ENCODE measurements around the gene RAD51B.
A peak's percentile ranks its signal among the peaks of the same experiment; 100 is the strongest.
"Not testable (repeated sequence)": the region's sequence is repeated elsewhere in the genome, so short reads cannot be mapped to it uniquely, and the experiment has no call there.

Gene RAD51B

GRCh38 chr14:67951529-67952135 lies 132.1 kb downstream of the RAD51B start:
- DNase-seq = no peak

GRCh38 chr14:67952381-67952780 lies 132.8 kb downstream of the RAD51B start:
- no peak for DNase-seq

GRCh38 chr14:67952786-67953185 lies 133.2 kb downstream of the RAD51B start:
- DNase-seq = no peak

- no peak for DNase-seq
Observed at GRCh38 chr14:67955261-67955660, 135.7 kb downstream of the RAD51B start.

GRCh38 chr14:67957946-67958345 lies 138.4 kb downstream of the RAD51B start:
- DNase-seq = no peak

GRCh38 chr14:67961676-67962075 lies 142.1 kb downstream of the RAD51B start:
- DNase-seq = no peak

- DNase-seq = no peak
Observed at GRCh38 chr14:67962215-67962644, 142.7 kb downstream of the RAD51B start.

GRCh38 chr14:67963545-67963944 lies 144.0 kb downstream of the RAD51B start:
- no peak for DNase-seq

- DNase-seq = no peak
Observed at GRCh38 chr14:67963960-67964812, 144.6 kb downstream of the RAD51B start.

GRCh38 chr14:67965696-67966095 lies 146.1 kb downstream of the RAD51B start:
- no peak for DNase-seq

GRCh38 chr14:67967206-67967605 lies 147.6 kb downstream of the RAD51B start:
- DNase-seq = no peak

- not testable (repeated sequence) for DNase-seq
Observed at GRCh38 chr14:67967970-67968369, 148.4 kb downstream of the RAD51B start.

GRCh38 chr14:67970923-67971322 lies 151.3 kb downstream of the RAD51B start:
- no peak for DNase-seq

- DNase-seq = peak; percentile 54
Observed at GRCh38 chr14:67971627-67972625, 152.3 kb downstream of the RAD51B start.

- no peak for DNase-seq
Observed at GRCh38 chr14:67973436-67973835, 153.9 kb downstream of the RAD51B start.

- DNase-seq = no peak
Observed at GRCh38 chr14:67975470-67975869, 155.9 kb downstream of the RAD51B start.

- no peak for DNase-seq
Observed at GRCh38 chr14:67977434-67978034, 158.0 kb downstream of the RAD51B start.

- no peak for DNase-seq
Observed at GRCh38 chr14:67978749-67979148, 159.2 kb downstream of the RAD51B start.

GRCh38 chr14:67982711-67983608 lies 163.4 kb downstream of the RAD51B start:
- DNase-seq = no peak

GRCh38 chr14:67984274-67984673 lies 164.7 kb downstream of the RAD51B start:
- DNase-seq = no peak

GRCh38 chr14:67986131-67986841 lies 166.7 kb downstream of the RAD51B start:
- no peak for DNase-seq
